HG02571 (cell line): ENCODE measurements around the gene ADNP.

Experiments used
- ATAC-seq: cut with Tn5 transposase; IDR thresholded peaks from one replicate; pipeline ENCODE4 v1.9.1; 2021; ENCODE audit warnings: mild to moderate bottlenecking, moderate library complexity; ENCODE audit not compliant: unreplicated experiment

ADNP gene

GRCh38 chr20:50852085-50852484 lies 79.2 kb downstream of the ADNP start:
- no peak for ATAC-seq

- ATAC-seq: no peak
Measured at GRCh38 chr20:50850721-50851286, 80.4 kb downstream of the ADNP start.

DNA sequence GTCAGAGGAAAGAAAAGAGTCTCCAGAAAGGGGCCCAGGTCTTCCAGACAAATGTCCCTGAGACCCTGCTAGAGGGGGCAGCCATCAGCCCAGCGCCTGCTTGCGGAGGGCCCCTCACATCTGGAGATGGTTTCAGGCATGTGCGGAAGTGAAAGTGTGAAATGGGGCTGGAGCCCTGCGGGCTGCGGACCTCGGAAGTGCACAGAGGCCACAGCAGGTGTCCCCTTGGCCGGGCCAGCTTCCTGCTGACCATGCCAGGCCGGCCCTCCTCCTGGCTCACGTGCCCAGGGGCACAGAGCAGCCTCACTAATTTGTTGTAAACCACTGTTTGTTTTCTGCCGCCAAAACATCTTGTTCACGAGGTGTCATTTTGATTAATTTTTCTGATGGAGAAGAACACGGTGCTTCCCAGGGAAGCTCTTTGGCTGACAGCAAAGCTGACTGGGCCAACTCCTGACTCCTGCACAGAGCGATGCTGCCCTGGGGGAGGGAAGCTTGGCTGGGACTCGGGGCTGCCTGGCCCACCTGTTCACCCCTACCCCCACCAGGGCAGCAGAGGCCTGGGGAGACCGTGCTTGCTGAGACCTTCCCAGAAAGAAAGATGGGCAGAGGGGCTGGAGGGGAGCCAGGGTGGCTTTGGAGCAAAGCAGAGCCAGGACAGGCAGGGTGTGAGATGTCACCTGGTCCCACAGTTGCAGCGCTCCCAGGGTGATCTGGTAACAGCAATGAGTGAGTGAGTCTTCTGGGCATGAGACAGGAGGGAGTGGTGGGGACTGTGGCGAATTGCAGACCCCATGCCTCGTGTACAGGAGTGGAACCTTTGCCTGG lies 82.2 kb downstream of the ADNP start:
- no peak for ATAC-seq

GRCh38 chr20:50848341-50848808 lies 82.9 kb downstream of the ADNP start:
- no peak for ATAC-seq

DNA sequence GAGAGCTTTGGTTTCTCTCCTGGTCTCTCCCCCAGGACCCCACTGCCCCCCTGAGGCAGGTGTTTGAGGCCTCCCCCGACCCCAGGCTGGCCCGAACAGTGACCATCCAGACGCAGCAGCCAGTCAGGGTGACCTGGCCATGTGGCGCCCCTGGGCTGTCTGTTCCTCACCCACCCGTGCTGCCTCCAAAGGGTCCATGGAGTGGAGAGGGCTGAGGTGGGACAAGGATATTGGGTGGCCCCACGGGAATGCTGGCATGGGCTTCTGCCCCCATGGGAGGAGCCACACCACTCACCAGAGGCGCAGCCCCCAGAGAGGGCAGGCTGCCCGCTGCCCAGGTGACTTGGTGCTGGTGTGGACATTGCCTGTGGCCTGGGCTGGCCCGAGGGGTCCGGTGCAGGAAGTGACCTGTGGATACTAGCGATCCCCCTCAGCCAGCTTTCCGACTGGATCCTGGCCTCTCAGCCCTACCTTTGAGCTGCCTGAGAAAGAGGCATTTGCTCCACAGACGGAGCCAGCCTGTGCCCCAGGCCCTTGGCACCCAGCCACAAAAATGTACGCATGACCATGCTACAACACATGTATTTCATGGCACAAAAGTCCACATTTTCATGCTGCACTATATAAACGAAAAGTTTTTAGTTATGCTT lies 85.5 kb downstream of the ADNP start:
- no peak for ATAC-seq

DNA sequence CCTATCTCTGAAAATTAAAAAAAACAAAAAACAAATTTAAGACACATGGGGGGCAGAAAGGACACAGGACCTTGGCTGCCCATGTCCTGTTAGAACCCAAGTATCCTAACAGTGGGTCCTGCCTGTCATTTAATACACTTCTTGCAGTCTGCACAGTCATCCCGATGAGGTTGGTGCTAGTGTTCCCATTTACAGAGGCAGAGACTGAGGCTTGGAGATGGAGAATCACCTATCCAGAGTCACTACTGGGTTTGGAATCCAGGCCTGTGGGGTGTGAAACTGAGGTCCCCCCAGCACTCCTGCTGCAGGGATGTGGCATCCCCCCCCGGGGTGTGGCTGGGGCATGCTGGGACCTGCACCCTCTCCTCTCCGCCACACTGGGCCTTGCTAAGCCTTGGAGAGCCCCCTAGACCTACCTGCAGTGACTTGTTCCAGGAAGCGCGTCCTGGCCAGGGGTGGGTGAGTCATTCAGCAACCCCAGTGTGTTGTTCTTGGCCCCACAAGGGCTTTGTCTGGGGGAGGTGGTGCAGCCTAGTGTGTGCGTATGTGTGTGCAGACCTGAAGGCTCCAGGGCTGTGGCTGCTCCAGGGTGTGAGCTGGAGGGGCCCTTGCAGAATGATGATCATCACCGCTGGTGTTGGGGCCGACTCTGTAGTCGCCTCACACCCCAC lies 86.7 kb downstream of the ADNP start:
- ATAC-seq: peak; percentile 76

DNA sequence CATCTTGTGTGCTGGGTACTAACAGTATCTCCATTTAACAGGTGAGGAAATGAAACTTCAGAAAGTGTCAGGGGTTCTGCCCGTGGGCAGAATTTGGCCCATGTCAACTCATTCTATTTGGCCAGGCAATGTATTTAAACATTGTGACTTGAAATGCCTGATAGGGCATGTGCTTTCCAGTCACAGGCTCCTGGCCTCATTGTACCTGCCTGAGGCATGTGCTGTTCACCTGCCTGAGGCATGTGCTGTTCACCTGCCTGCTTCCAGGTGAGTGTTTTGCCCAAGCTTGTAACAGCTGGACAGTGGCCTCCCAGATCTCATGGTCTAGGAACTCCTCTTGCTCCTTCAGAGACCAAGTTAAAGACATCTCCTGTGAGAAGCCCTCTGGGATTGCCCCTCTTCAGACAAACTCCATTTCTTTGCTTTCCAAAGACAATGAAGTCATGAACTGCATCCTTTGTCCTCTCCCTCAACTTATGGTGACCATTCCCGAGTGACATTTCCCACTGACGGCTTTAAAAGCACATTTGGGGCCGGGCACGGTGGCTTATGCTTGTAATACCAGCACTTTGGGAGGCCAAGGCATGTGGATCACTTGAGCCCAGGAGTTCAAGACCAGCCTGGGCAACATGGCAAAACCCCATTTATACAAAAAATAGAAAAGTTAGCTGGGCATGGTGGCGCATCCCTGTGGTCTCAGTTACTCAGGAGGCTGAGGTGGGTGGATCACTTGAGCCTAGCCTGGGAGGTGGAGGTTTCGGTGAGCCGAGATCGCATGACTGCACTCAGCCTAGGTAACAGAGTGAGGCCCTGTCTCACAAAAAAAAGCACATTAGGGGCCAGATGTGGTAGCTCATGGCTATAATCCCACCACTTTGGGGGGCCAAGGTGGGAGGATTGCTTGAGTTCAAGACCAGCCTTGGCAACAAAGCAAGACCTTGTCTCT lies 87.6 kb downstream of the ADNP start:
- ATAC-seq: no peak

DNA sequence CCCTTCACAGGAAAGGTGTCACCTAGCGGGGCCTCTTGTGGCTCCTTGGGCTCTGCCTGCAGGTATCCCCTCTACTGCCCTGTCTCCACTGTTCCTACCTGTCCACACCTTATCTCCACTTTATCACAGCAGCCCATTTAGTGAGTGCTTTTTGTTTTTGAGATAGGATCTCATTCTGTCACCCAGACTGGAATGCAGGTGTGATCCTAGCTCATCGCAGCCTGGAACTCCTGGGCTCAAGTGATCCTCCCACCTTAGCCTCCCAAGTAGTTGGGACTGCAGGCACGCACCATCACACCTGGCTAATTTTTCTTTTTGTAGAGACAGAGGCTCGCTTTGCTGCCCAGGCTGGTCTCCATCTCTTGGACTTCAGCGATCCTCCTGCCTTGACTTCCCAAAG lies 88.4 kb downstream of the ADNP start:
- no peak for ATAC-seq
